OCI-LY1 (cell line): Measurements from ENCODE around the gene ZNF699.

Experiments used
- H2AFZ ChIP-seq: fragments of 200-600 bp; sonication (generic), shearing (Covaris generic); 2 replicates; pipeline ENCODE4 v1.6.0; 2014; ENCODE audit warnings: antibody characterized with exemption, mild to moderate bottlenecking, low read length
- H3F3A ChIP-seq: fragments of 200-600 bp; sonication (generic), shearing (Covaris generic); 2 replicates; pipeline ENCODE4 v1.6.0; 2014; ENCODE audit warnings: mild to moderate bottlenecking, antibody characterized with exemption, low read length, moderate library complexity; ENCODE audit not compliant: insufficient read depth
- H3K27ac ChIP-seq: fragments of 200-600 bp; sonication (generic); 2 replicates; pipeline ENCODE4 v1.5.1; 2014; ENCODE audit warnings: low read length, mixed run types, mild to moderate bottlenecking, low read depth; ENCODE audit not compliant: poor library complexity, severe bottlenecking
- H3K27me3 ChIP-seq: fragments of 200-600 bp; sonication (generic); 2 replicates; pipeline ENCODE4 v1.6.0; 2014; ENCODE audit warnings: antibody characterized with exemption, mild to moderate bottlenecking, low read length, moderate library complexity; ENCODE audit not compliant: insufficient read depth
- H3K36me3 ChIP-seq: fragments of 200-600 bp; sonication (generic); 2 replicates; pipeline ENCODE4 v1.6.1; 2014; ENCODE audit warnings: mild to moderate bottlenecking, antibody characterized with exemption, low read length, moderate library complexity, mixed read lengths; ENCODE audit not compliant: insufficient read depth
- H3K4me1 ChIP-seq: fragments of 200-600 bp; sonication (generic); 2 replicates; pipeline ENCODE4 v1.5.1; 2014; ENCODE audit warnings: mild to moderate bottlenecking, low read length, moderate library complexity; ENCODE audit not compliant: insufficient read depth, severe bottlenecking
- H3K4me2 ChIP-seq: fragments of 200-600 bp; sonication (generic), shearing (Covaris generic); 2 replicates; pipeline ENCODE4 v1.6.1; 2014; ENCODE audit warnings: low read length
- H3K4me3 ChIP-seq: fragments of 200-600 bp; sonication (generic); 2 replicates; pipeline ENCODE4 v1.5.1; 2014; ENCODE audit warnings: low read length, low read depth, mild to moderate bottlenecking, mixed read lengths; ENCODE audit not compliant: poor library complexity, severe bottlenecking
- H3K79me2 ChIP-seq: fragments of 200-600 bp; shearing (Covaris generic); 2 replicates; pipeline ENCODE4 v1.6.1; 2016; ENCODE audit warnings: mixed run types, low read length, mixed read lengths; ENCODE audit not compliant: insufficient read depth
- H3K9ac ChIP-seq: fragments of 200-600 bp; sonication (generic), shearing (Covaris generic); 2 replicates; pipeline ENCODE4 v1.6.1; 2014; ENCODE audit warnings: mild to moderate bottlenecking, low read length, mixed read lengths
- H3K9me2 ChIP-seq: fragments of 200-600 bp; sonication (generic), shearing (Covaris generic); 2 replicates; pipeline ENCODE4 v1.6.1; 2014; ENCODE audit warnings: low read depth, mild to moderate bottlenecking, low read length, mixed read lengths
- H3K9me3 ChIP-seq: fragments of 200-600 bp; shearing (Covaris generic); 2 replicates; pipeline ENCODE4 v1.6.1; 2014; ENCODE audit warnings: low read length, mixed read lengths
- H4K20me1 ChIP-seq: fragments of 200-600 bp; sonication (generic), shearing (Covaris generic); 2 replicates; pipeline ENCODE4 v1.6.0; 2016; ENCODE audit warnings: mild to moderate bottlenecking, low read length; ENCODE audit not compliant: insufficient read depth
- EZH2 ChIP-seq: fragments of 200-600 bp; sonication (generic), shearing (Covaris generic); IDR thresholded peaks from 2 replicates; pipeline ENCODE4 v1.8.0; 2017; ENCODE audit warnings: borderline replicate concordance, mixed run types, mild to moderate bottlenecking, antibody characterized with exemption, low read length, moderate library complexity, mixed read lengths
- TF ChIP-seq, protein P1 (sequence below): fragments of 200-600 bp; sonication (generic), shearing (Covaris generic); IDR thresholded peaks from 2 replicates; pipeline ENCODE4 v1.5.1; 2017; ENCODE audit warnings: mild to moderate bottlenecking, antibody characterized with exemption, low read length, moderate library complexity, mixed read lengths

The ZNF699 gene

DNA sequence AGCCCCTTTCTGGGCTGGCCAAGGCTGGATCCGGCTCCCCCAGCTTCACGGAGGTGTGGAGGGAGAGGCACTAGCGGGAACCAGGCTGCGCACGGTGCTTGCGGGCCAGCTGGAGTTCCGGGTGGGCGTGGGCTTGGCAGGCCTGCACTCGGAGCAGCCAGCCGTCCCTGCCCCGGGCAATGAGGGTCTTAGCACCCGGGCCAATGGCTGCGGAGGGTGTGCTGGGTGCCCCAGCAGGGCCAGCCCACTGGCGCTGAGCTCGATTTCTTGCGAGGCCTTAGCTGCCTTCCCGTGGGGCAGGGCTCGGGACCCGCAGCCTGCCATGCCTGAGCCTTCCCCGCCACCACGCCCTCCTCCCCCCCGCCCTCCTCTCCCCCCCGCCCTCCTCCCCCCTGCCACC lies 11.7 kb upstream of the ZNF699 start:
- no peak for TF ChIP-seq EZH2
- Histone ChIP-seq H3K27me3 (no peaks in the 10 kb centered on the region), H3K4me2 (no peak overlapping the region), H3K9me3 (peaks cover 3% of the 10 kb centered on the region; the same call in 1 of the 2 replicates), H3K79me2 (no peaks in the 10 kb centered on the region), H3F3A (no peaks in the 10 kb centered on the region), H2AFZ (no peak overlapping the region), H3K9me2 (no peaks in the 10 kb centered on the region), H3K27ac (no peak overlapping the region), H3K4me1 (peaks cover 13% of the 10 kb centered on the region), H3K4me3 (no peak overlapping the region), H4K20me1 (no peaks in the 10 kb centered on the region), H3K9ac (no peak overlapping the region), H3K36me3 (peaks cover 3% of the 10 kb centered on the region; the same call in 1 of the 2 replicates)

DNA sequence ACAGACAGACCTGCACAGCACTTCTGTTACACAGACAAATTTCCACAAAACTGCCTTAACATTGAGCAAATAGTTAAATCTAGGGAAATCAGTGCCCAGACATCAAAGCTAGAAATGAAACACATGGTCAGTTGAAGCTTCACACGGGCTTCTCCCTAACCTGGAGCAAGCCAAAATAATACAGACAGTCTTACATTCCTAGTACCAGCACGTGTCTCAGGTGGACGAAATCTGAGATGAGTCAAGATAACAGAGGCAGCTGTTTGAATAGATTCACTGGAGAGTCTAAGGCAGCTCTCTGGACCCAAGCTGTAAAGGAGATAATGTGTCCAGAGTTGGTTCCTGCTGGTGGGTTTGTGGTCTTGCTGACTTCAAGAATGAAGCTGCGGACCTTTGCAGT lies 4.1 kb upstream of the ZNF699 start:
- Histone ChIP-seq H3K36me3 (no peaks in the 10 kb centered on the region; the same call in 1 of the 2 replicates), H3K9me2 (no peaks in the 10 kb centered on the region), H3K9ac (no peak overlapping the region), H3F3A (no peaks in the 10 kb centered on the region), H3K79me2 (peaks cover under 1% of the 10 kb centered on the region; the same call in 1 of the 2 replicates), H4K20me1 (no peaks in the 10 kb centered on the region), H2AFZ (no peak overlapping the region), H3K27ac (no peak overlapping the region), H3K9me3 (peaks cover 10% of the 10 kb centered on the region; the same call in 1 of the 2 replicates), H3K4me3 (no peak overlapping the region), H3K27me3 (no peaks in the 10 kb centered on the region), H3K4me2 (no peak overlapping the region), H3K4me1 (peaks cover 2% of the 10 kb centered on the region)
- TF ChIP-seq, protein P1, sequence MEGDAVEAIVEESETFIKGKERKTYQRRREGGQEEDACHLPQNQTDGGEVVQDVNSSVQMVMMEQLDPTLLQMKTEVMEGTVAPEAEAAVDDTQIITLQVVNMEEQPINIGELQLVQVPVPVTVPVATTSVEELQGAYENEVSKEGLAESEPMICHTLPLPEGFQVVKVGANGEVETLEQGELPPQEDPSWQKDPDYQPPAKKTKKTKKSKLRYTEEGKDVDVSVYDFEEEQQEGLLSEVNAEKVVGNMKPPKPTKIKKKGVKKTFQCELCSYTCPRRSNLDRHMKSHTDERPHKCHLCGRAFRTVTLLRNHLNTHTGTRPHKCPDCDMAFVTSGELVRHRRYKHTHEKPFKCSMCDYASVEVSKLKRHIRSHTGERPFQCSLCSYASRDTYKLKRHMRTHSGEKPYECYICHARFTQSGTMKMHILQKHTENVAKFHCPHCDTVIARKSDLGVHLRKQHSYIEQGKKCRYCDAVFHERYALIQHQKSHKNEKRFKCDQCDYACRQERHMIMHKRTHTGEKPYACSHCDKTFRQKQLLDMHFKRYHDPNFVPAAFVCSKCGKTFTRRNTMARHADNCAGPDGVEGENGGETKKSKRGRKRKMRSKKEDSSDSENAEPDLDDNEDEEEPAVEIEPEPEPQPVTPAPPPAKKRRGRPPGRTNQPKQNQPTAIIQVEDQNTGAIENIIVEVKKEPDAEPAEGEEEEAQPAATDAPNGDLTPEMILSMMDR, result no peak
- TF ChIP-seq EZH2, result no peak

DNA sequence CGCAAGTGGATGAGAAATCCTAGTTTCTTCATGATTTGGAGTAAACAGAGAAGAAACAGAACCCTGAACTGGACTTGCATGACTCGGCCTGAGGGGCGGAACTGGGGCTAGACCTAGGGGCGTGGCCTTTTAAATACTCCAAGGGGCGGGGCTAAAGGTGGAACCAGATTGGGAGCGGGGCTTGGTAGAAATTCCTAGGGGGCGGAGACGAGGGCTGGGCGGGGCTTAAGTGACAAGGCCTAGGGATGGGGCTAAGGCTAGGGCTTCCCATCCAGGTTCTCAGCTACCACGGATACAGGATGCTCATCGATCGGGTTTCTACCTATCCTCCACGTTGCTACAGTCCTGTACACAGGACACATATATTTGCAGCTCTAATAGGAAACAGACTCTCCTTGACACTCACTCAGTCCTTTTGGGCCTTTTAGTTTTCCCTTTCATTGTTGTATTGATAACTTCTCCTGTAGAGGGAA lies 372 bp upstream of the ZNF699 start:
- Histone ChIP-seq H3K27me3 (no peaks in the 10 kb centered on the region), H3K9ac (peak overlapping the region; percentile 86), H4K20me1 (no peaks in the 10 kb centered on the region), H3K36me3 (no peaks in the 10 kb centered on the region; the same call in 1 of the 2 replicates), H3K9me3 (peaks cover 10% of the 10 kb centered on the region; the same call in 1 of the 2 replicates), H3K4me3 (peak overlapping the region; percentile 84), H3K79me2 (peaks cover 6% of the 10 kb centered on the region; the same call in 1 of the 2 replicates), H3K4me1 (peaks cover 13% of the 10 kb centered on the region), H2AFZ (0 out of 2 replicates have a peak overlapping the region, but pooled peaks have one; percentile 14), H3K9me2 (no peaks in the 10 kb centered on the region), H3K4me2 (peak overlapping the region; percentile 73), H3K27ac (peak overlapping the region; percentile 77), H3F3A (no peaks in the 10 kb centered on the region)
- TF ChIP-seq, protein P1, result no peak
- no peak for TF ChIP-seq EZH2
